Adipose tissue (tissue), 3 donors: ENCODE data around the gene FAM81A. TPM values are rescaled to one million over a fixed set of nuclear protein-coding genes. Genes with fewer than 3 reads are reported as not detected.
"Not testable (repeated sequence)": the region's sequence is repeated elsewhere in the genome, so short reads cannot be mapped to it uniquely, and the experiment has no call there.

Experiments
- H3K27ac ChIP-seq: one replicate; pipeline ENCODE4 v1.5.1; 2013; ENCODE audit warnings: low read depth, low read length
- WGBS, 3 donors: extraction: QIAGEN DNeasy Blood & Tissue Kit; methylation state at CpG; one replicate each; pipeline ENCODE4 v1.1.7; 2013; 5-methylcytosine and 5-hydroxymethylcytosine counted together
- polyA plus RNA-seq, 3 donors: library from polyadenylated mRNA; stranded (reverse); fragments of 200-250 nt; gene quantifications; one replicate each; pipeline ENCODE4 v1.2.3, GENCODE V29; 2013
- donor health status: healthy with polysubstance abuse.
- donor health status: Bipolar disorder and iron deficiency.
- donor health status: healthy.

Gene FAM81A
- polyA plus RNA-seq, 3 donors = 0.25 to 1.7 (median 0.45) TPM

- no peak overlapping the region for H3K27ac ChIP-seq
- 86 to 100% (median 100%) methylated on average over 2 of the region's 2 CpGs for WGBS, 3 donors
These were observed 15.7 kb downstream of the FAM81A start for GRCh38 chr15:59453474-59454215.

DNA sequence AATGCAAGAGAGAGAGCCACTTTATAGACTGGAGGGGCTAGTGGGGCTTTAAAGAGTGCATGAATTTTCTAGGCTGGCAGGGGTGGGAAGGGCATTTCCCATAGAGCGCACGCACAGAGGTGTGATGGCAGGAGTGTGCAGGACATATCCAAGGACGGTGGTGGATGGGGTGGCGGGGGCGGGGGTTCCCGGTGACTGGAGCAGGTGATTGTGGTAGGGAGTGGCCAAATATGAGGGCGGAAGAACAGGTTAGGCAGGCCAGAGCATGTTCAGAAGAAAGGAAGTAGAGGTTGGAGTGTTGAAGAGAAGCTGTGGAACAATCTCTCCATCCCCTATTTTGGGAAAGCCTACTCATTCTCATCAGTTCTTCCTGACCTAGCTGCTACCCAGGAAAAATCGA is 18.1 kb downstream of the FAM81A start:
- WGBS, 3 donors = 26 to 78% (median 76%) methylated on average over 8 of the region's 8 CpGs
- H3K27ac ChIP-seq = no peak overlapping the region

DNA sequence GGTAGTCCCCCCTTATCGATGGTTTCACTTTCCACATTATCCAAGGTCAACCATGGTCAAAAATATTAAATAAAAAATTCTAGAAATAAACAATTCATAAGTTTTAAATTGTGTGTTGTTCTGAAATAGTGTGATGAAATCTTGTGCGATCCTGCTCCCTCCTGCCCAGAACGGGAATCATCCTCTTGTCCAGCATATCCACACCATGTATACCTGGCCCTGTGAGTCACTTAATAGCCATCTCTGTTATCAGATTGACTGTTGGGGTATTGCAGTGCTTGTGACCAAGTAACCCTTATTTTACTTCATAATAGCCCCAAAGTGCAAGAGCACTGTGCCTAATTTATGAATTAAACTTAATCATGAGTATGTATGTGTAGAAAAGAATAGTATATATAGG is 19.1 kb downstream of the FAM81A start:
- no peak overlapping the region for H3K27ac ChIP-seq
- WGBS, 3 donors = 81 to 86% (median 84%) methylated on average over 3 of the region's 3 CpGs

DNA sequence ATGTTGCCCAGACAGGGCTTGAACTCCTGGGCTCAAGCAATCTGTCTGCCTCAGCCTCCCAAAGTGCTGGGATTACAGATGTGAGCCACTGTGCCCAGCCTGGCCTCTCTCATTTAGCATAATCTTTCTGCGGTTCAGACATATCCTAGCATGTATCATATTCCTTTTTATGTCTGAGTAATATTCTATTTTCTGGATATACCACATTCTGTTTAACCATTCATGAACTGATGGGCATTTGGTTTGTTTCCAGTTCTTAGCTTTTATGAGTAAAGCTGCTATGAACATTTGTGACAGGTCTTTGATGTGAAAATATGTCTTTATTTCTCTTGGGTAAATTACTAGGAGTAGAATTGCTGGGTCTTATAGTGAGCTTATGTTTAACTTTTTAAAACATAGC is 23.5 kb downstream of the FAM81A start:
- 94 to 100% (median 97%) methylated on average over 1 of the region's 1 CpG for WGBS, 3 donors
- H3K27ac ChIP-seq = no peak overlapping the region

GRCh38 chr15:59473226-59473625 is 35.2 kb downstream of the FAM81A start:
- H3K27ac ChIP-seq = no peak overlapping the region
- 47 to 58% (median 52%) methylated on average over 5 of the region's 5 CpGs for WGBS, 3 donors

GRCh38 chr15:59475161-59475560 is 37.2 kb downstream of the FAM81A start:
- H3K27ac ChIP-seq = not testable (repeated sequence)
- 90 to 94% (median 91%) methylated on average over 5 of the region's 5 CpGs for WGBS, 3 donors

DNA sequence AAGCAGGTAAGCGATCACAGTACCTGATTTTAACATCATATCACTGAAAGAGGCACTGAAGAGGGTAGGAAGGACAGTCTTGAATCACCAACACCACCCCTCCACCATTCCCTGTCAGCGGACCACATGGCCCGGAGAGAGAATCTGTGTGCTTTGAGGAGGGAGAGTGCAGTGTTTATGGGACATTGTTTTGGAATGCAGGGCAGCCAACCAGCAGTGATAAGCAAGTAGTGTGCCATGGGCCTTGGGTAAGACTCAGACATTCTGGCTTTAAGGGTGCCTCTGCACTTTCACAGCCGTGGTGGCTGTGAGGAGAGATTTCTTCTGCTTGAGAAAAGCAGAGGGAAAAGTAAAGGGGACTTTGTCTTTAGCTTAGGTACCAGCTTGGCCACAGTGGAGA is 46.4 kb downstream of the FAM81A start:
- WGBS, 3 donors = 83 to 95% (median 85%) methylated on average over 4 of the region's 4 CpGs
- H3K27ac ChIP-seq = no peak overlapping the region

DNA sequence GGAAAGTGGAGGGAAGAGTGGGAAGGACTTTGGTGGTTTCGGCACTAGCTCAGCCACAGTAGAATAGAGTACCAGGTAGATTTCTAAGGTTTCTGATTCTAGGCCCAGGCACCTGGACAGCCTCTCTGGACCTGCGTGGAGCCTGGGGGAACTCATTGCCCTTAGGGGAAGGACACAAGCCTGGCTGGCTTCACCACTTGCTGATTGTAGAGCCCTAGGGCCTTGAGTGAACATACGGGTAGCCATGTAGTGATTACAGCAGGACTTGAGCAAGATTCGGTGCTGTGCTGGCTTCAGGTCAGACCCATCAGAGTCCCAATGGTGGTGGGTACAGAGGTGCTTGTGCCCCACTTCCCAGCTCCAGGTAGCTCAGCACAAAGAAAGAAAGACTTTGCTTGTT is 47.0 kb downstream of the FAM81A start:
- H3K27ac ChIP-seq = no peak overlapping the region
- WGBS, 3 donors = 93 to 96% (median 96%) methylated on average over 4 of the region's 4 CpGs

GRCh38 chr15:59489485-59489884 is 51.5 kb downstream of the FAM81A start:
- H3K27ac ChIP-seq = not testable (repeated sequence)

- 37 to 67% (median 64%) methylated on average over 5 of the region's 5 CpGs for WGBS, 3 donors
- H3K27ac ChIP-seq = no peak overlapping the region
These were observed 53.1 kb downstream of the FAM81A start for GRCh38 chr15:59491062-59491461.

DNA sequence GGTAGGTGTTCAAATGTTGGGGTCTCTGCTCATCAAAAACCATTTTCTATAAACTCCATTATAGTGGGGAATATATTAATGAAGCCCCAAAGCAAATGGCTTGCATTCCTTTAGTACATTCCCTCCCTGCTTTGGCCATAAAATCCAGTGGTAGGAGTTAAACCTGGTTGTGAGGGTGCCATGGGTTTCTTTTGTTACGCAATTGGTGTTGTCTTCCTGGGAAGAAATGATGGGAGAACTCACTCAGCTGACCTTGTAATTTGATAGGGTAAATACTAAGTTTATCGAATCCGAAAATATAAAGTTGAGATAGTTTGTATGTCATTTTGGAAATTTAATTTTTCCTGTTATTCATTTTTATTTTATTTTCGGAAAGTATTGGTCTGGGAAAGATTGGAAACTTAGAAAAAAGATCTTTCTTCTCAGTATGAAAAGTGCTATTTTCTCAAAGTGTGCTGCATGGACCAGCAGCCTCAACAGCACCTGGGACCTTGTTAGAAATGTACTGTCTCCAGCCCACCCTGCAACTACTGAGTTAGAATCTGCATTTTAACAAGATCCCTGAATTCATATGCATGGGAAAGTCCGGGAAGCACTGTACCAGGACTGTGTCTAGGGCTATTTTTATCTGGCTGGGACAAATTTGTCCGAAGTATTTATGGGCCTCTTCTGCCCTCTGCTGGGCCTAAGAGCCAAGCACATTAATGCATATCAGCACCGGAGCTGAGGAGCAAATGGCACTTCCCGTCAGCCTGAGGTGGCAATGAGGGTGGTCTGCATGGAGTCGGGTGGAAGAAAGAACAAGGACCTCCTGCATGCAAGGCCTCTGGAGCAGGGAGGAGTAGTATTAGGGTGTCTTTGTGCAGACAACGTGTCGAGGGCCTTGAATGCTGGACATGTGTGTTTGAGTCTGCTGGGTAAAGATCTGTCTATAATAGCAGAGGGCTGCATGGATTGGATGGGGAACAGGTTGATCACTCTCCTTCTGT is 54.7 kb downstream of the FAM81A start:
- 12 to 26% (median 21%) methylated on average over 11 of the region's 11 CpGs for WGBS, 3 donors
- H3K27ac ChIP-seq = no peak overlapping the region

- no peak overlapping the region for H3K27ac ChIP-seq
- WGBS, 3 donors = 46 to 56% (median 52%) methylated on average over 5 of the region's 5 CpGs
These were observed 63.6 kb downstream of the FAM81A start for GRCh38 chr15:59501597-59501996.

DNA sequence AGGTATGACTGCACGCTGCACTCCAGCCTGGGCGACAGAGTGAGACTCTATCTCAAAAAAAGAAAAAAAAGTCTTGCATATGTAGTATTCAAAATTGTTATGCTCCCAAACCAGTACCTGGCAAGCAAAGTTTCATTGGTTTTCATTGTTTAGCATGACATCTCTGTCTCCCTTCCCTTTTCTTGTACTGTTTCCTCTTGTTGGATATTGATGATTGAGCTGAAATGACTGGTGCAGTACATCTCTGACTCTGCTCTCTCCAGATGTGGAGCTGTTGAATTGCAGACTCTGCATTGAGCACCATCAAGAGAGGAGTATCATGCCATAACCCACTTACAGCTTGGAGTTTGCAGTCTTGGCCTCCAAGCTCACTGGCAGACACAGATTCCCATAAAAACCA is 77.2 kb downstream of the FAM81A start:
- H3K27ac ChIP-seq = no peak overlapping the region
- WGBS, 3 donors = 88 to 94% (median 91%) methylated on average over 2 of the region's 2 CpGs

- H3K27ac ChIP-seq = no peak overlapping the region
- WGBS, 3 donors = 76 to 78% (median 78%) methylated on average over 9 of the region's 9 CpGs
These were observed 78.9 kb downstream of the FAM81A start for GRCh38 chr15:59516655-59517461.

GRCh38 chr15:59519329-59519728 is 81.3 kb downstream of the FAM81A start:
- WGBS, 3 donors = 34 to 85% (median 48%) methylated on average over 3 of the region's 3 CpGs
- H3K27ac ChIP-seq = no peak overlapping the region

- 83 to 91% (median 88%) methylated on average over 5 of the region's 5 CpGs for WGBS, 3 donors
- no peak overlapping the region for H3K27ac ChIP-seq
These were observed 83.5 kb downstream of the FAM81A start for GRCh38 chr15:59521443-59521842.

DNA sequence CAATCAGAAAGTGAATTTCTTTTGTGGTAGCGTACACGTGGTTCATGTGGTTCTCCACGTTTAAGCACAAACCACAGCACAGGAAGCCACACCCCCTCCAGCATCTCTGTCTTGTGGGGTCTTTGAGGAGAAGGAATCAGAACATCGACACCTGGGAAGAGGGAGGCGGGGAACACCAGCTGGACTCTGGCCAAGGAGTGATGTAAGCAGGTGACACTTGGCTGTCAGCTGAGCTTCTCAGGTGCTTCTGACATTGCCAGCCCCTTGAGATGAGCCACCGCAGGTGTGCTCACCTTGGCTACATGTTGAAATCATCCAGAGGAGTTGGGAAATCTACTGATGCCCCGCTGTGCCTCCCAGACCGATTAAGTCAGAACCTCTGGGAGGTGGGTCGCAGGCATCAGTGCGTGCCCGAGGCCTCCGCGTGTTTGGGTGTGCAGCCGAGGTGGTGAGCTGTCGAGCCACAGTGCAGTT is 85.0 kb downstream of the FAM81A start:
- WGBS, 3 donors = 71 to 77% (median 74%) methylated on average over 15 of the region's 15 CpGs
- no peak overlapping the region for H3K27ac ChIP-seq

DNA sequence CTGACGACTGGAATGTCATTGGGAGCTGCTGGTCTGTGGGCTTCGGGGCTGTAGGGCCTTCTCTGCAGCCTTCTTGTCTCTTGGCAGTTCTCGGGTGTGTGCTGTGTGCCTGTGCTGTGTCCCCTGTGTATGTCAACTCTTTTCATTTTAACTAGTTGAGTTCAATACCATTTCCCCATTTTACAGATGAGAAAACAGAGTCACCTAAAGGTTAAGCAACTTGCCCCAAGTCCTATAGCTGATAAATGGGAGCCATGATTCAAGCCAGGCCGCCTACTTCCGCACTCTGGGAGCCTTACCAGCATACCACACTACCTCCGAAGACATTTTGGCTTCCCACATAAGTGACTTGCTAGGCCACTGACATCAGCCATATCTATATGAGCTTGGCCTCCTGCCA is 85.7 kb downstream of the FAM81A start:
- no peak overlapping the region for H3K27ac ChIP-seq

DNA sequence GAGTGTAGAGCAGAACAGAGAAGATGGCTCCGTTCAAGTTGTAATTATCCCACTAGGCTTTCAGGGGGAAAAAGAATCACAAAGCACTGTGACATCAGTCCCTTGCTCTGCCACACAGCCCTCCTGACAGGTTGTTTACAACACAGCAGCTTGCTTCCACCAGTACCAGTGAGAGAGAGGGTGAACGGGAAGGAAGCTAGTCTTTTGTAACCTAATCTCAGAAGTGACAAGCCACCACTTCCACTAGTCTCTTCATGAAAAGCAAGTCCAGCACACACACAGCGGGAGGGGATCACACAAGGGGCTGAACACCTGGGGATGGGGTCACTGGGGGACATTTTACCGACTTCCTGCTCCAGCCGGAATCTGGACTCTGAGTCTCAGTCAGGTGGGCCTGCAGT is 86.3 kb downstream of the FAM81A start:
- H3K27ac ChIP-seq = no peak overlapping the region
- 24 to 58% (median 34%) methylated on average over 5 of the region's 5 CpGs for WGBS, 3 donors

More for the DNA sequence above, 85.7 kb downstream of the FAM81A start:
- WGBS, 3 donors = 86 to 91% (median 88%) methylated on average over 6 of the region's 6 CpGs
